SHP77 (cell line): ENCODE results near the gene STOML1.
A peak's percentile ranks its signal among the peaks of the same experiment; 100 is the strongest.

ENCODE experiments used
- DNase-seq, 2 experiments: peaks; one replicate each; lab custom pipeline; 2025; lab: John Stamatoyannopoulos, UW

STOML1 gene

DNA sequence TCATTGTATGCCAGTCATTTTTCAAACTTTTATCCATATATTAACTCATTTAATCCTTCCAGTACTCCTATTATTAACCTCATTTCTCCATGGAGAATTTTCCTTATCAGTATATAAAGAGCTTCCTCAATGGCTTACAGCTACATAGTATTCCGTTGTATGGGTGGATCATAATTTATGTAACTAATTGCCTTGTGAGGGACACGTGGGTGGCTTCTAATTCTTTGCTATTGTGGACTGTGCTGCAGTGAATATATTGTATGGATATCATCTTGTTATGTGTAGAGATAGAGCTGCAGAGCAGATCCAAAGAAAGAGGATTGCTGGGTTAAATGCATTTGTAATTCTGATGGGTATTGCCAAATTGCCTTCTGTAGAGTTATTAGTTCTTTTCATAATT, 27.6 kb upstream of the STOML1 start:
- DNase-seq = no peak

DNA sequence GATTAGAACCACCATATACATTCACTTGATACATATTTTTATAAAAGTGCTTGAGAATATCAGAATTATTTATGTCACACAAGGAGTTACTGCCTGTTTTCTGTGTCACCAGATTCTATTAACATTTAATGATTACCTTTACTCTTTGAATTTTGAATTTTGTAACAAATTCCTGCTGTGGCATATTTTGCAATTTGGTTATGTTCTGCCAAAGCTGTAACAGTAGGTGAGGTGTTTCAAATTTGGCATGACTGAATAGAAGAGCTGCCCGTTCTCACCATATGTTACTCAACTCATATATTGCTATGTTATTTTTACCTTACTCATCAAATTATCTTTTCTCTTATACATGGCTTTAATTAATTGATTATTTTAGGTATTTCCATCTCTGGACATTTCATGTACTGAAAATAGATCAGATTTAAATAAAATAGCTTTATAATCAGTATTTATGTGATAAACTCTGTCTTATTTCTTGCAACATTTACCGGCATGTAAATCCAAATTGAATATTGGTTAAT, 21.3 kb upstream of the STOML1 start:
- DNase-seq = no peak

DNA sequence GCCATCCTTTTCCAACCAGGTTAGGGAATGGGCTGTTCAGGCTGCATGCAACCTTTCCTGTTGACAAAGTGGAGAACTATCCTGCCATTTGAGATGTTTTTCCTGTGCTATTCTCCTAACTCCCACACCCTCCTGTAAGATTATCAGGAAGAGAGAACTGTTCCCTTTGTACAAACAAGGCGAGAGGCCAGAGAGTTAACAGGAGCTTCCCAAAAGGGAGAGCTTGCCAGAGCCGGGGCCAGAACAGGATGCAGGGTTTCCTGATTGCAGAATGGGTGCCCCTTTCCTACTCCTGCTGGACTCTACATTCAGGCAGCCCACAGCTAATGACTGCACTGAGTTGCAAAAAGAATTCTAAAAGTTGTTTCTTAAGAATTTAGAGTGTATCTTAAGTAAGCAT, 19.5 kb upstream of the STOML1 start:
- no peak for DNase-seq

- no peak for DNase-seq
These were observed 18.9 kb upstream of the STOML1 start for GRCh38 chr15:74010929-74011540.

GRCh38 chr15:74008901-74009300, 16.8 kb upstream of the STOML1 start:
- no peak for DNase-seq

GRCh38 chr15:74007820-74008371, 15.8 kb upstream of the STOML1 start:
- DNase-seq = no peak

DNA sequence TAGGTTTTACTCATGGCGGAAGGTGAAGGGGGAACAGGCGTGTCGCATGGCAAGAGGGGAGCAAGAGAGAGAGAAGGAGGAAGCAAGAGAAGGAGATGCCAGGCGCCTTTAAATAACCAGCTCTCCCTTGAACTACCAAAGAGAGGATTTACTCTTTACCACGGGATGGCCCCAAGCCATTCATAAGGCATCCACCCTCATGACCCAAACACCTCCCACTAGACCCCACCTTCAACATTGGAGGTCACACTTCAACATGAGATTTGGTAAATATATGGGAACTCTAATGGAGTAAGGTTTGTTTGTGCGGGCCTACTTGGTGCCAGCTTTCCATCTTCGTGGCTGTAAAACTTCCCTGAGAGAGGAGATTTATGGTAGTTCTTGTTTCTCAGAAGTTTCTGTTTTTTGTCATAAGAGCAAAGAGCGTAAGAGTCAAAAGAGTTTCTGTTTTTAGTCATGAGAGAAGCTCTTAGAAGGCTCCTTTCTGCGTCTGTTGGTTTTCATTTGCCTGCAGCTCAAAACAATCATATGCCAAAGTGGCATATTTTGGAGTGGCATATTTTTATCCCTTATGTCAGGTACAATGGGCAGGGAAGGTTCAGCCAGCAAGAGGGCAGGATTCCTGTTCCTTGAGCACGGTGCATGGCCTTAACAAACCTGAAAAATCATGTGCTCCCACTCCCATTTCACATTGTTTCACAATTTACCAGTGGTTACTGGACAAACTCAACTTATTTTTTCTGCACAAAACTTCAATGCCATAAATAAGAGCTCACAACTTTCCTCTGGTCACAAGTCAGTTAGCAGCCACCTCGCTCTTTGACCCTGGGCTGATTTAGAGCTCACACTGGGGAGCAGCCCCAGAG, 14.9 kb upstream of the STOML1 start:
- no peak for DNase-seq

DNA sequence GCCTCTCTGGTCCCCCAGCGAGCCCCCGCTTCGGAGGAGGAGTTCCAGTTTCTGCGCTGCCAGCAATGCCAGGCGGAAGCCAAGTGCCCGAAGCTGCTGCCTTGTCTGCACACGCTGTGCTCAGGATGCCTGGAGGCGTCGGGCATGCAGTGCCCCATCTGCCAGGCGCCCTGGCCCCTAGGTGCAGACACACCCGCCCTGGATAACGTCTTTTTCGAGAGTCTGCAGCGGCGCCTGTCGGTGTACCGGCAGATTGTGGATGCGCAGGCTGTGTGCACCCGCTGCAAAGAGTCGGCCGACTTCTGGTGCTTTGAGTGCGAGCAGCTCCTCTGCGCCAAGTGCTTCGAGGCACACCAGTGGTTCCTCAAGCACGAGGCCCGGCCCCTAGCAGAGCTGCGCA, 5.9 kb upstream of the STOML1 start:
- no peak for DNase-seq

- DNase-seq = no peak
These were observed 4.8 kb upstream of the STOML1 start for GRCh38 chr15:73996939-73997338.

- no peak for DNase-seq
These were observed 4.2 kb upstream of the STOML1 start for GRCh38 chr15:73996267-73996666.

DNA sequence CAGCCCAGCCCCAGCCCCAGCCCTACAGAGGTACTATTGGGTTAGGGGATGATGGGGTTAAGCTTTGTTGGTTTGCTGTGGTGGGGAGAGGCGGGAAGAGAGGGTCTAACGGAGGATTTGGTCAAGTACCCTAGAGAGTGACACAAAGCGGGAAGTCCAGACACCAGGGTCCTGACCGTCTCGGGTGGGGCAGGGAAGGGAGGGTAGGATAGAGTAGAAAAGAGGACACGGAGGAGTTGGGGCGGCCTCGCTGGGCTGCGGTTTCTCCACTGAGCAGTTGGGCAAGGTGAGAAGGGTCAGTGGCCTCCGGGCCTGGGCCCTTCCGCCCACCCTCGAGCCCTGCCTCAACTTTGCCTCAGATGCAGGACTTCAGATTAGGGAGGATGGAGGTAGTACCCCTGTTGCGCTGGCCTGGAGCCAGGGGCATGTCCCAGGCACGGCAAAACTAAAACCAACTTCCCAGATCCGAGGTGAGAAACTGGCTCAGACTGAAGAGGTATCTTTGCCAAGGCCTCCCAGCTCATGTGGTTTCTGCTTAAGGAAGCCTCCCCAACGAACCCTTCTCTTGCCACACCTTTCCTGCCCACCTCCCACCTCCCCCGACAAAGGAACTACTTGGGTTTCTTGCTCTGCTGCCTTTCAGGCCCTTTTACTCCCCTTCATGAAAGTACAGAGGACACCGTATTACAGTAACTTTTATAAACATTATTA, 3.0 kb upstream of the STOML1 start:
- no peak for DNase-seq

DNA sequence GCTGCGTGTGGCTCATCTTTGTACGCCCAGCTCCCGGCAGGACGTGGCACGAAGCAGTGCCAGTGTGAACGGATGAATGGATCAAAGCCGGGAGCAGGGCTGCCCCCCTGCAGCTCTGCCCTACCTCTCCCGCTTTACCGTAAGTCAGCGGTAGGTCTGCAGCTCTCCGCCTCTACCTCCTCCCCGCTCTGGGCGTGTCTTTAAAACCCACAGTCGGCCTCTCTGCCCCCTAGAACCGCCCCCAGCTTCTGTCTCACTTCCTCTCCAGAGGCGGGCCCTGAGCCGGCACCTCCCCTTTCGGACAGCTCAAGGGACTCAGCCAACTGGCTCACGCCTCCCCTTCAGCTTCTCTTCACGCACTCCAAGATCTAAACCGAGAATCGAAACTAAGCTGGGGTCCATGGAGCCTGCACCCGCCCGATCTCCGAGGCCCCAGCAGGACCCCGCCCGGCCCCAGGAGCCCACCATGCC, 2.4 kb upstream of the STOML1 start, which contains the start of gene PML:
Gene PML (plus strand): TSS at position 304 of the 471 bp plus-strand sequence. CDS start 97 bp downstream, at position 401.
- peak; percentile 88 to 94 for DNase-seq

- no peak for DNase-seq
These were observed 1.3 kb upstream of the STOML1 start for GRCh38 chr15:73993211-73993994.

- no peak for DNase-seq
These were observed 451 bp upstream of the STOML1 start for GRCh38 chr15:73992594-73992898.

- no peak for DNase-seq
These were observed 835 bp downstream of the STOML1 start for GRCh38 chr15:73991260-73991659.

DNA sequence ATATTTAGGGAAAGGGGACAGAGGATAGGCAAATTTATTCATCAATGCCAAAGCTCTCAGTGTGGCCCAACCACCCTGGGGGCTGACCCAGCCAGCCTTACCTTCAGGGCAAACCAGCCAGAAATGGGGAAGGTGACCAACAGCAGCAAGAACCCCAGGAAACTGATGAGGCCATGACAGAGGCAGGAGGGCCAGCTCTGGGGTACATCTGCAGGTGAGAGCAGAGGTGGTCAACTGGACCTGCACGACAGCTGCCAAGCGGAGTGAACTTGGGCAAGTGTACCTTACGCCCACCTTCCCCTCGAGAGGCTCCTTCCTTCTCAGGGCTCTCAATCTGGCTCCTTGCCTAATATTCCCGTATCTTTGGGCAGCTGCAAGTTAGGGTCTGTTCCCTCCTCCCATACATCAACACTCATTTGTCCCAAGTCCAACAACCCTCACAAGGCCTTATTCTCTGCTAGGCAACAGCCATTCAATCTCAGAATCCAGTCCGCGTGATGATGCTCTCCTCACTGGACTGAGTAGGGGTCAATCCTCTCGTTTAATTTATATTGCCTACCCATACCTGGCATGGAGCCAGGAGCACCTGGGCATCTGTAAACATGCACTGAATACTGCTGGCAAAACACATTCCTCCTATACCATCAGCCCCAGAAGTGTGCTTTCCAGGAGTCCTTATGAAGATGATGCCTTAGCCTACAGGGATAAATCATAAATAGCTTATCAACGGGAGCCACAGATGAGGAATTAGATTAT, 1.7 kb downstream of the STOML1 start:
- DNase-seq = no peak

GRCh38 chr15:73989001-73989798, 2.9 kb downstream of the STOML1 start:
- no peak for DNase-seq

DNA sequence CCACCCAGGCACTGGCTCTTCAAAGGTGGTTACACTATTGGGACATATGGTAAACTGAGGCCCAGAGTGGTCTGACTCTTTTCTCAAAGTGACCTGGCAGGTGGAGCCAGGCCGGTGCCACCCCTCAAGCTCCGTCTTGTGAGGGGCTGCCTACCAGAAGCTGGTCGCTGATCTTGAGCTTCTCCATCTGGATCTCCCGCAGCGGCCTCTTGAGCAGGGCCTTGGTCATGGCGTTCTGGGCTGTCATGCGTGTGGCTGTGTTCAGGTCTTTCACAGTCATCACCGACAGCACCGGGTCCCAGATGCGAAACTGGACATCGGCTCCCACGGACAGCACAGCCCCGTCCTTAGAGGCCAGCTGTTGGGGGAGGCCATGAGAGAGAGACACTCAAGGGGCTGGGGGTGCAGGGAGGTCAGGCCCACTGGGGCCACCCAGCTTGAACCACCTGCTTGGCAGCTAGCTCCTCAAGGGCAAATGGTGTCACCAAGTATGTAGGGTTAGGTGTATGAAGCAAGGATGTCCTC, 3.6 kb downstream of the STOML1 start:
- no peak for DNase-seq

- DNase-seq = no peak
These were observed 4.2 kb downstream of the STOML1 start for GRCh38 chr15:73987681-73988444.
